K562 (cell line): ENCODE data around the gene BAG2. TPM values are rescaled to one million over a fixed set of nuclear protein-coding genes. Genes with fewer than 3 reads are reported as not detected.
A peak's percentile ranks its signal among the peaks of the same experiment; 100 is the strongest.

Experiments used
- ATAC-seq: fragments of 200-7000 bp; cut with Tn5 transposase; 3 replicates; pipeline ENCODE4 v1.9.1; 2020; ENCODE audit warnings: moderate library complexity
- BruUV-seq: library from RNA; stranded (reverse); fragments of 400-500 nt; replicated peaks from 2 replicates; lab custom pipeline; 2021; lab: Mats Ljungman, UMichigan
- CTCF ChIA-PET: fragments of 300-600 bp; formaldehyde crosslinking; extraction: SDS; loops from one replicate; lab custom pipeline; 2021; ENCODE audit warnings: low intra/inter-chr PET ratio; lab: Yijun Ruan, JAX
- POLR2A ChIA-PET: fragments of 300-600, 350-650 bp; sonication (Branson Sonifier 250); formaldehyde crosslinking; extraction: SDS; loops from one replicate; lab custom pipeline; 2021; ENCODE audit warnings: antibody characterized with exemption, inconsistent platforms; lab: Yijun Ruan, JAX
- DNase-seq, 4 experiments: peaks; one replicate each; pipeline versions ENCODE4 v3.0.0 to v3.0.0-alpha.2; 2011 to 2018; ENCODE audit warnings: low spot score in 3 of 4, mixed read lengths in 3 of 4; ENCODE audit errors: extremely low read depth in 1 of 4
- FAIRE-seq: peaks from 2 replicates; lab custom pipeline; 2011; peaks lifted over from hg19 to GRCh38; lab: Jason Lieb, UNC
- H2AFZ ChIP-seq: 2 replicates; pipeline ENCODE4 v1.6.0; 2011; ENCODE audit warnings: low read depth, low read length, control low read depth, inconsistent platforms
- H3K27ac ChIP-seq: fragments of 200-600 bp; 3 replicates; pipeline ENCODE4 v1.8.0; 2011; ENCODE audit warnings: low read depth, mild to moderate bottlenecking, control low read depth, inconsistent platforms, low read length, moderate library complexity, mixed read lengths; ENCODE audit errors: extremely low read depth
- H3K27me3 ChIP-seq, 2 experiments: fragments of 300-600 bp in 1 of 2; 2 replicates in 1 of 2; 3 replicates in 1 of 2; pipeline versions ENCODE4 v1.6.0 to v1.8.0; 2011; ENCODE audit warnings: inconsistent platforms in 2 of 2, low read length in 2 of 2, mild to moderate bottlenecking in 1 of 2, mixed read lengths in 1 of 2, moderate library complexity in 1 of 2; ENCODE audit not compliant: control insufficient read depth in 2 of 2, insufficient read depth in 2 of 2
- H3K36me3 ChIP-seq: fragments of 300-600 bp; 3 replicates; pipeline ENCODE4 v1.8.0; 2011; ENCODE audit warnings: mild to moderate bottlenecking, low read length, inconsistent platforms; ENCODE audit not compliant: control insufficient read depth, insufficient read depth
- H3K4me1 ChIP-seq, 2 experiments: fragments of 200-600 bp in 1 of 2; replicated peaks in 1 of 2; 2 replicates in 1 of 2; 3 replicates in 1 of 2; pipeline versions ENCODE4 v1.5.1 to v1.8.0; 2011; ENCODE audit warnings: inconsistent platforms in 2 of 2, low read length in 2 of 2, mild to moderate bottlenecking in 1 of 2, mixed read lengths in 1 of 2, moderate library complexity in 1 of 2; ENCODE audit not compliant: control insufficient read depth in 2 of 2, insufficient read depth in 2 of 2
- H3K4me2 ChIP-seq: 2 replicates; pipeline ENCODE4 v1.6.1; 2011; ENCODE audit warnings: low read length, control low read depth, inconsistent platforms, mixed read lengths; ENCODE audit not compliant: insufficient read depth
- H3K4me3 ChIP-seq: fragments of 200-600 bp; sonication (generic), shearing (Covaris generic); 2 replicates; pipeline ENCODE4 v1.5.1; 2016; ENCODE audit warnings: control low read depth, inconsistent platforms
- H3K79me2 ChIP-seq: fragments of 200-600 bp; 3 replicates; pipeline ENCODE4 v1.8.0; 2011; ENCODE audit warnings: low read length, inconsistent platforms; ENCODE audit not compliant: control insufficient read depth, insufficient read depth
- H3K9ac ChIP-seq, 2 experiments: 2 replicates each; pipeline versions ENCODE4 v1.6.0 to v1.6.1; 2011; ENCODE audit warnings: low read depth in 2 of 2, low read length in 2 of 2, control low read depth in 1 of 2, inconsistent platforms in 1 of 2, mild to moderate bottlenecking in 1 of 2, mixed read lengths in 1 of 2; ENCODE audit not compliant: insufficient read depth in 1 of 2
- H3K9me1 ChIP-seq: one replicate; pipeline ENCODE4 v1.6.0; 2011; ENCODE audit warnings: inconsistent platforms, mild to moderate bottlenecking, low read length, moderate library complexity; ENCODE audit not compliant: control insufficient read depth, insufficient read depth
- H3K9me3 ChIP-seq: replicated peaks from 2 replicates; pipeline ENCODE4 v1.5.1; 2011; ENCODE audit warnings: low read depth, low read length, inconsistent platforms; ENCODE audit not compliant: control insufficient read depth, insufficient read depth
- H4K20me1 ChIP-seq: replicated peaks from 2 replicates; pipeline ENCODE4 v1.6.1; 2011; ENCODE audit warnings: low read length, inconsistent platforms, mixed read lengths; ENCODE audit not compliant: control insufficient read depth, insufficient read depth
- CEBPB ChIP-seq: fragments of 450-650 bp; IDR thresholded peaks from 2 replicates; pipeline ENCODE4 v1.6.1; 2016; ENCODE audit warnings: missing genetic modification characterization, missing compliant biosample characterization
- CLOCK ChIP-seq: fragments of 250-450 bp; sonication (Bioruptor Pico); IDR thresholded peaks from 2 replicates; pipeline ENCODE4 v1.4.0; 2020; ENCODE audit warnings: mild to moderate bottlenecking, moderate library complexity, borderline replicate concordance
- CTCF ChIP-seq, 3 experiments: IDR thresholded peaks in 2 of 3; conservative IDR thresholded peaks in 1 of 3; 2 replicates each; pipeline ENCODE4 v1.5.1; 2011 to 2012; ENCODE audit warnings: low read length in 3 of 3, mild to moderate bottlenecking in 3 of 3, control low read depth in 2 of 3, improper control_type of control experiment in 1 of 3, inconsistent platforms in 1 of 3, low read depth in 1 of 3, mixed read lengths in 1 of 3, moderate library complexity in 1 of 3; ENCODE audit not compliant: insufficient read depth in 2 of 3
- ELF2 ChIP-seq: fragments of 250-450 bp; sonication (Bioruptor Pico); IDR thresholded peaks from 2 replicates; pipeline ENCODE4 v1.5.0; 2021; ENCODE audit warnings: mild to moderate bottlenecking
- ESRRB ChIP-seq: fragments of 250-450 bp; sonication (Bioruptor Pico); IDR thresholded peaks from 2 replicates; pipeline ENCODE4 v1.5.0; 2020; ENCODE audit warnings: mild to moderate bottlenecking, moderate library complexity, borderline replicate concordance
- SIX5 ChIP-seq, 2 experiments: IDR thresholded peaks; 2 replicates each; pipeline ENCODE4 v1.6.1; 2011; ENCODE audit warnings: low read length in 2 of 2, borderline replicate concordance in 1 of 2, low read depth in 1 of 2, mild to moderate bottlenecking in 1 of 2, moderate library complexity in 1 of 2; ENCODE audit not compliant: insufficient read depth in 1 of 2
- SREBF2 ChIP-seq: sonication (generic); formaldehyde crosslinking; IDR thresholded peaks from 2 replicates; pipeline ENCODE4 v1.4.0; 2020; ENCODE audit warnings: mild to moderate bottlenecking, missing genetic modification reagents
- in situ Hi-C: fragments of 300-500 bp; cut with MboI; formaldehyde crosslinking; loops from 4 replicates; pipeline ENCODE4 v1.15.0; 2018; ENCODE audit warnings: inconsistent platforms, mixed read lengths
- intact Hi-C: fragments of 100-400 bp; cut with micrococcal nuclease; formaldehyde crosslinking; loops from 2 replicates; pipeline ENCODE4 v1.14.2; 2022
- polyA plus RNA-seq, 8 experiments: library from polyadenylated mRNA; depleted of rRNA in 4 of 8; stranded (reverse) in 5 of 8; unstranded in 3 of 8; fragments of >200 nt; fragmentation: Nextera tagmentation in 2 of 8; fragmentation: Illumina TruSeq in 1 of 8; extraction: Ambion mirVana in 2 of 8; extraction: Trizol in 1 of 8; gene quantifications; 2 replicates each; pipeline versions ENCODE4 v1.2.1 to v1.2.3, GENCODE V29; 2011 to 2014; ENCODE audit warnings: inconsistent platforms in 1 of 8, missing spikeins in 1 of 8
- total RNA-seq, 7 experiments: library from RNA; depleted of rRNA in 6 of 7; stranded (reverse); fragments of >200 nt in 6 of 7; fragmentation: Illumina TruSeq in 2 of 7; extraction: Trizol in 2 of 7; gene quantifications; 2 replicates each; pipeline versions ENCODE4 v1.2.1 to v1.2.3, GENCODE V29; 2011 to 2021; ENCODE audit warnings: low replicate concordance in 1 of 7
- TF ChIP-seq, protein P1 (sequence below): sonication (generic); formaldehyde crosslinking; IDR thresholded peaks from 2 replicates; pipeline ENCODE4 v1.8.0; 2022; ENCODE audit warnings: missing genetic modification reagents, mild to moderate bottlenecking, borderline replicate concordance

Gene BAG2
- total and polyA plus RNA-seq, 9 of the 15 experiments (the other 6 are each of a cell fraction or from before 2014, with no cell fraction given): 12.8 to 20.7 (median 17.6) TPM

DNA sequence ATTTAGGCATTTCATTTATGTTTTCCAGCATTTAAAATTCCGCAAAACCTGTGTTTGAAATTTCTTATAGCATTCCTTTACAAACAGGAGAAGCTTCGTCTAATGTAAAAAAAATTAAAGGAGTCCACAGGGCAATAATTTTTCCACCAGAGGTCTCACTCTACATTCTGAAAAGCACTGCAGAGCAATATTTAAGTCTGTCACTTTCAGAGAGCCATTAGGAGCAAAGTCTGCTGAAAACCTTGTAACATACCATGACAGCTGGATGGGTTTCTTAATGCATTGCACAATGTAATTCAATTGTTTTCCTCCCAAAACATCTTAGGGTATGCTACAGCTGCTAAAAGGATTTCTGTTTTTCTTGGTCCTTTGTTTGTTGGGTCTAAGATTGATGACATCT, 18.0 kb downstream of the BAG2 start (continued):
- peak in 2 of 3 experiments; percentile 20 to 60; a peak in 3 of 6 replicates for TF ChIP-seq CTCF (IDR thresholded peaks at IDR 0.05 in 2 of 3, conservative IDR thresholded peaks at IDR 0.05 in 1 of 3; ENCODE audit: insufficient read depth in 2 of 3, low read depth in 1 of 3, low read length in 3 of 3)
- TF ChIP-seq CEBPB: peak; percentile 59

- no peak for DNase-seq
- Histone ChIP-seq H3K27me3 (no peaks in the 10 kb centered on the region), H4K20me1 (no peaks in the 10 kb centered on the region)
- TF ChIP-seq, protein P1, sequence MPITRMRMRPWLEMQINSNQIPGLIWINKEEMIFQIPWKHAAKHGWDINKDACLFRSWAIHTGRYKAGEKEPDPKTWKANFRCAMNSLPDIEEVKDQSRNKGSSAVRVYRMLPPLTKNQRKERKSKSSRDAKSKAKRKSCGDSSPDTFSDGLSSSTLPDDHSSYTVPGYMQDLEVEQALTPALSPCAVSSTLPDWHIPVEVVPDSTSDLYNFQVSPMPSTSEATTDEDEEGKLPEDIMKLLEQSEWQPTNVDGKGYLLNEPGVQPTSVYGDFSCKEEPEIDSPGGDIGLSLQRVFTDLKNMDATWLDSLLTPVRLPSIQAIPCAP (CRISPR knock-in tag): no peak
- TF ChIP-seq CLOCK (CRISPR knock-in tag): no peak
- no peak for TF ChIP-seq SIX5 (IDR thresholded peaks at IDR 0.05; ENCODE audit: borderline replicate concordance in 1 of 2, insufficient read depth in 1 of 2, low read depth in 1 of 2, low read length in 2 of 2)
- no peak for TF ChIP-seq ESRRB (CRISPR knock-in tag)
- no peak for TF ChIP-seq ELF2 (CRISPR knock-in tag)
- no peak for TF ChIP-seq SREBF2 (CRISPR knock-in tag)
- TF ChIP-seq, all 486 proteins: peak for 0
- in situ Hi-C loops: no loop called here
- ChIA-PET POLR2A (no interaction called here), CTCF (no interaction called here)
- no peak overlapping the region for H2AFZ ChIP-seq
- peaks cover 10% of the 10 kb centered on the region; the same call in 1 of the 3 replicates for H3K79me2 ChIP-seq
- no peak overlapping the region for H3K4me3 ChIP-seq
- intact Hi-C loops: no loop called here
- peaks cover 67% of the 10 kb centered on the region for H3K36me3 ChIP-seq
- H3K27ac ChIP-seq: no peak overlapping the region
- no peak overlapping the region for H3K4me2 ChIP-seq
- ATAC-seq (no peak), FAIRE-seq (no peak)
- no TSS peak for BruUV-seq
- H3K9ac ChIP-seq: no peak overlapping the region
- H3K4me1 ChIP-seq: no peaks in the 10 kb centered on the region
- H3K9me1 ChIP-seq: no peaks in the 10 kb centered on the region
- H3K9me3 ChIP-seq: no peaks in the 10 kb centered on the region
Measured at GRCh38 chr6:57193177-57193576, 21.1 kb downstream of the BAG2 start.
